Breast epithelium (tissue), 4 donors: ENCODE measurements around the gene IGSF9. TPM values are rescaled to one million over a fixed set of nuclear protein-coding genes. Genes with fewer than 3 reads are reported as not detected.

Experiments used
- DNase-seq, 2 donors: peaks; one replicate each; pipeline ENCODE4 v3.0.0-alpha.2; 2019; ENCODE audit warnings: low spot score in 2 of 2
- H3K27ac ChIP-seq, 2 donors: fragments of 200-600 bp; sonication (generic) in 1 of 2; one replicate each; pipeline ENCODE4 v1.5.1; 2016 to 2019; ENCODE audit warnings: mild to moderate bottlenecking in 1 of 2
- H3K27me3 ChIP-seq, 2 donors: fragments of 200-600 bp; sonication (generic) in 1 of 2; one replicate each; pipeline versions ENCODE4 v1.5.1 to v1.6.0; 2017 to 2019; ENCODE audit warnings: control low read depth in 1 of 2, mild to moderate bottlenecking in 1 of 2
- H3K36me3 ChIP-seq: fragments of 200-600 bp; one replicate; pipeline ENCODE4 v1.5.1; 2019
- H3K4me1 ChIP-seq, 2 donors: fragments of 200-600 bp; sonication (generic); one replicate each; pipeline ENCODE4 v1.5.1; 2016 to 2019; ENCODE audit warnings: control low read depth in 1 of 2
- H3K4me3 ChIP-seq, 3 donors: fragments of 200-600 bp; sonication (generic); 1 replicate in 2 of 3; 2 replicates in 1 of 3; pipeline ENCODE4 v1.5.1; 2016 to 2019; ENCODE audit warnings: mild to moderate bottlenecking in 3 of 3, moderate library complexity in 2 of 3
- H3K9me3 ChIP-seq, 2 donors: fragments of 200-600 bp; sonication (generic) in 1 of 2; one replicate each; pipeline ENCODE4 v1.5.1; 2016 to 2019; ENCODE audit warnings: control low read depth in 1 of 2
- CTCF ChIP-seq, 3 donors: fragments of 450-650 bp; IDR thresholded peaks; one replicate each; pipeline ENCODE4 v1.5.1; 2016 to 2017; ENCODE audit warnings: antibody characterized with exemption in 3 of 3, mild to moderate bottlenecking in 3 of 3, moderate library complexity in 3 of 3
- POLR2A ChIP-seq: fragments of 450-650 bp; IDR thresholded peaks from one replicate; pipeline ENCODE4 v1.6.1; 2016; ENCODE audit warnings: antibody characterized with exemption, mild to moderate bottlenecking, moderate library complexity
- POLR2AphosphoS5 ChIP-seq, 3 donors: sonication (generic); formaldehyde crosslinking; IDR thresholded peaks; one replicate each; pipeline ENCODE4 v1.6.1; 2017; ENCODE audit warnings: antibody characterized with exemption in 3 of 3
- intact Hi-C: fragments of 100-400 bp; cut with DNase I; formaldehyde crosslinking; loops from one replicate; pipeline ENCODE4 v1.15.1; 2023; ENCODE audit warnings: low total_unique reads
- total RNA-seq, 3 donors: library from RNA; depleted of rRNA; stranded (reverse); fragments of >200 nt; gene quantifications; one replicate each; pipeline ENCODE4 v1.1.0, GENCODE V29; 2016

IGSF9 gene
- total RNA-seq, 3 donors from 2014 or later, result 5.9 to 8.0 TPM; not detected in 1

- no peaks in the 10 kb centered on the region for H3K9me3 ChIP-seq
- H3K4me3 ChIP-seq, result no peak overlapping the region
- intact Hi-C loops, result no loop called here
- no peaks in the 10 kb centered on the region for H3K27me3 ChIP-seq
- no peaks in the 10 kb centered on the region for H3K4me1 ChIP-seq
- H3K27ac ChIP-seq, result no peak overlapping the region
- no peak for DNase-seq
- TF ChIP-seq POLR2AphosphoS5 (IDR thresholded peaks at IDR 0.05) (no peak), POLR2A (no peak), CTCF (IDR thresholded peaks at IDR 0.05) (no peak)
- H3K36me3 ChIP-seq, result no peaks in the 10 kb centered on the region
These were observed 46.1 kb upstream of the IGSF9 start for GRCh38 chr1:159991513-159991912.

- no peaks in the 10 kb centered on the region for H3K36me3 ChIP-seq
- no peak overlapping the region for H3K27ac ChIP-seq
- no peak overlapping the region for H3K4me3 ChIP-seq
- H3K4me1 ChIP-seq, result no peaks in the 10 kb centered on the region
- H3K9me3 ChIP-seq, result no peaks in the 10 kb centered on the region
- no peak for DNase-seq
- intact Hi-C loops, result no loop called here
- H3K27me3 ChIP-seq, result no peaks in the 10 kb centered on the region
- TF ChIP-seq CTCF (IDR thresholded peaks at IDR 0.05) (no peak), POLR2A (no peak), POLR2AphosphoS5 (IDR thresholded peaks at IDR 0.05) (no peak)
These were observed 44.6 kb upstream of the IGSF9 start for GRCh38 chr1:159990005-159990404.

GRCh38 chr1:159989581-159989980, 44.2 kb upstream of the IGSF9 start:
- no peaks in the 10 kb centered on the region for H3K4me1 ChIP-seq
- no peaks in the 10 kb centered on the region for H3K9me3 ChIP-seq
- no peak overlapping the region for H3K4me3 ChIP-seq
- H3K27me3 ChIP-seq, result no peaks in the 10 kb centered on the region
- DNase-seq, result no peak
- intact Hi-C loops, result no loop called here
- TF ChIP-seq POLR2A (no peak), POLR2AphosphoS5 (IDR thresholded peaks at IDR 0.05) (no peak), CTCF (IDR thresholded peaks at IDR 0.05) (no peak)
- H3K27ac ChIP-seq, result no peak overlapping the region
- H3K36me3 ChIP-seq, result no peaks in the 10 kb centered on the region

- Histone ChIP-seq H3K27me3 (no peaks in the 10 kb centered on the region), H3K9me3 (no peaks in the 10 kb centered on the region), H3K4me3 (no peak overlapping the region), H3K36me3 (no peaks in the 10 kb centered on the region), H3K4me1 (no peaks in the 10 kb centered on the region), H3K27ac (no peak overlapping the region)
- intact Hi-C loops, result no loop called here
- DNase-seq, result no peak
- TF ChIP-seq CTCF (IDR thresholded peaks at IDR 0.05) (no peak), POLR2A (no peak), POLR2AphosphoS5 (IDR thresholded peaks at IDR 0.05) (no peak)
These were observed 42.6 kb upstream of the IGSF9 start for GRCh38 chr1:159988006-159988405.

- Histone ChIP-seq H3K4me1 (no peaks in the 10 kb centered on the region), H3K36me3 (no peaks in the 10 kb centered on the region), H3K9me3 (no peaks in the 10 kb centered on the region), H3K27ac (no peak overlapping the region), H3K4me3 (no peak overlapping the region), H3K27me3 (no peaks in the 10 kb centered on the region)
- intact Hi-C loops, result no loop called here
- no peak for DNase-seq
- TF ChIP-seq CTCF (IDR thresholded peaks at IDR 0.05), result no peak
- no peak for TF ChIP-seq POLR2A
- no peak for TF ChIP-seq POLR2AphosphoS5 (IDR thresholded peaks at IDR 0.05)
These were observed 41.8 kb upstream of the IGSF9 start for GRCh38 chr1:159987186-159987585.
